H1 (cell line): Measurements from ENCODE around the gene ZNF471. TPM values are rescaled to one million over a fixed set of nuclear protein-coding genes. Genes with fewer than 3 reads are reported as not detected.

ENCODE experiments used
- polyA plus RNA-seq, 7 experiments: library from polyadenylated mRNA; depleted of rRNA in 3 of 7; stranded (reverse) in 5 of 7; unstranded in 2 of 7; fragments of >200 nt in 5 of 7; fragments of 200-250 nt in 2 of 7; gene quantifications; 1 replicate in 5 of 7; 2 replicates in 1 of 7; 4 replicates in 1 of 7; pipeline versions ENCODE4 v1.2.1 to v1.2.3, GENCODE V29; 2011 to 2013; ENCODE audit warnings: missing spikeins in 2 of 7, mixed read lengths in 2 of 7
- total RNA-seq: library from RNA; stranded (reverse); fragmentation: NEBNext Ultra II Directional; extraction: Animal tissue kit (Norgen Biotek cat#: 25700); gene quantifications from 2 replicates; pipeline ENCODE4 v1.2.1, GENCODE V29; 2021

ZNF471 gene
- total and polyA plus RNA-seq, 2 of the 8 experiments (the other 6 are each of a cell fraction or from before 2014, with no cell fraction given), result 0.73 to 0.74 TPM

Other genes starting within 250 kb of the ZNF471 start
- gene EDDM13, start 235.1 kb upstream of the ZNF471 start, total RNA-seq, result not detected in 2 replicates
- not detected in 2 replicates for gene EDDM13, start 235.1 kb upstream of the ZNF471 start, polyA plus RNA-seq (2011; rRNA removed)
- gene ZSCAN5A, start 193.0 kb upstream of the ZNF471 start, total RNA-seq, result 11.0 and 15.0 TPM in 2 replicates
- gene ZSCAN5A, start 193.0 kb upstream of the ZNF471 start, polyA plus RNA-seq (2011; rRNA removed), result 8.6 and 12.4 TPM in 2 replicates
- 3.8 and 5.8 TPM in 2 replicates for gene ZNF582, start 114.3 kb upstream of the ZNF471 start, total RNA-seq
- gene ZNF582, start 114.3 kb upstream of the ZNF471 start, polyA plus RNA-seq (2011; rRNA removed), result 2.4 and 3.8 TPM in 2 replicates
- gene ZNF583, start 103.5 kb upstream of the ZNF471 start, total RNA-seq, result 2.6 and 2.8 TPM in 2 replicates
- 0.24 and 0.48 TPM in 2 replicates for gene ZNF583, start 103.5 kb upstream of the ZNF471 start, polyA plus RNA-seq (2011; rRNA removed)
- 9.3 and 10.7 TPM in 2 replicates for gene ZNF667, start 30.5 kb upstream of the ZNF471 start, total RNA-seq
- 3.1 and 4.4 TPM in 2 replicates for gene ZNF667, start 30.5 kb upstream of the ZNF471 start, polyA plus RNA-seq (2011; rRNA removed)
- gene ZFP28, start 31.1 kb downstream of the ZNF471 start, total RNA-seq, result 4.5 and 5.2 TPM in 2 replicates
- 1.3 and 1.6 TPM in 2 replicates for gene ZFP28, start 31.1 kb downstream of the ZNF471 start, polyA plus RNA-seq (2011; rRNA removed)
- gene ZNF470, start 59.6 kb downstream of the ZNF471 start, total RNA-seq, result 6.8 and 8.8 TPM in 2 replicates
- gene ZNF470, start 59.6 kb downstream of the ZNF471 start, polyA plus RNA-seq (2011; rRNA removed), result 1.9 and 2.0 TPM in 2 replicates
- 8.1 and 8.2 TPM in 2 replicates for gene ZNF71, start 87.4 kb downstream of the ZNF471 start, total RNA-seq
- gene ZNF71, start 87.4 kb downstream of the ZNF471 start, polyA plus RNA-seq (2011; rRNA removed), result 12.4 and 13.4 TPM in 2 replicates
- not detected in 2 replicates for gene SMIM17, start 135.3 kb downstream of the ZNF471 start, total RNA-seq
- gene SMIM17, start 135.3 kb downstream of the ZNF471 start, polyA plus RNA-seq (2011; rRNA removed), result 0.06 TPM in 1 of 2 replicates, not detected in the other
- gene ZNF835, start 163.9 kb downstream of the ZNF471 start, total RNA-seq, result 1.8 and 2.2 TPM in 2 replicates
- gene ZNF835, start 163.9 kb downstream of the ZNF471 start, polyA plus RNA-seq (2011; rRNA removed), result 0.02 and 0.05 TPM in 2 replicates